GM21381 (cell line): ENCODE results near the gene KCNQ2.

Source experiments
- ATAC-seq: cut with Tn5 transposase; IDR thresholded peaks from one replicate; pipeline ENCODE4 v1.9.1; 2021; ENCODE audit warnings: mild to moderate bottlenecking, moderate library complexity; ENCODE audit not compliant: unreplicated experiment

Gene KCNQ2

GRCh38 chr20:63361519-63362435, 110.7 kb downstream of the KCNQ2 start:
- no peak for ATAC-seq

- ATAC-seq = no peak
Observed at GRCh38 chr20:63360850-63361518, 111.5 kb downstream of the KCNQ2 start, which contains the start of gene CHRNA4. Gene CHRNA4, minus strand, starts transcription at chr20:63361349. Its CDS starts 184 bp downstream, at chr20:63361165.

GRCh38 chr20:63359937-63360849, 112.3 kb downstream of the KCNQ2 start:
- ATAC-seq = no peak

GRCh38 chr20:63359164-63359934, 113.1 kb downstream of the KCNQ2 start:
- no peak for ATAC-seq

GRCh38 chr20:63357921-63358905, 114.2 kb downstream of the KCNQ2 start:
- ATAC-seq = no peak

- ATAC-seq = no peak
Observed at GRCh38 chr20:63356931-63357879, 115.2 kb downstream of the KCNQ2 start.

DNA sequence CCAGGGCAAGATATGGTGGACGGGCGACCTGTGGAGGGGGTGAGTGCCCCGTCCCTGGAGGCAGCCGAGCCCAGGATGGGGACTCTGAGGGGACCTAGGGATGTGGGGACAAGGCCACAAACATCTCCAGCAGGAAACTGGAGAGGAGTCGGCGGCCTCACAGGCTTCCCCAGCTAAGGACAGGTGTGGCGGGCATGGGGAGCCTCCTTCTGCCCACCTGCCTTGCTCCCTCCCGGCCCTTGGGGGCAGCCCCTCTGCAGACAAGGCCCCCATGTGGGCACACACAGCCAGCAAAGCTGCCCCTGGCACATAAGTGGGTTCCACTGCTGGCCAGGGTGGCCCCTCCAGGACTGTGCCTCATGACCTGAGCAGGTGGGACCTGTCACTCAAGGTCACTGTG, 115.9 kb downstream of the KCNQ2 start:
- ATAC-seq = no peak

- ATAC-seq = no peak
Observed at GRCh38 chr20:63355781-63356295, 116.6 kb downstream of the KCNQ2 start.

DNA sequence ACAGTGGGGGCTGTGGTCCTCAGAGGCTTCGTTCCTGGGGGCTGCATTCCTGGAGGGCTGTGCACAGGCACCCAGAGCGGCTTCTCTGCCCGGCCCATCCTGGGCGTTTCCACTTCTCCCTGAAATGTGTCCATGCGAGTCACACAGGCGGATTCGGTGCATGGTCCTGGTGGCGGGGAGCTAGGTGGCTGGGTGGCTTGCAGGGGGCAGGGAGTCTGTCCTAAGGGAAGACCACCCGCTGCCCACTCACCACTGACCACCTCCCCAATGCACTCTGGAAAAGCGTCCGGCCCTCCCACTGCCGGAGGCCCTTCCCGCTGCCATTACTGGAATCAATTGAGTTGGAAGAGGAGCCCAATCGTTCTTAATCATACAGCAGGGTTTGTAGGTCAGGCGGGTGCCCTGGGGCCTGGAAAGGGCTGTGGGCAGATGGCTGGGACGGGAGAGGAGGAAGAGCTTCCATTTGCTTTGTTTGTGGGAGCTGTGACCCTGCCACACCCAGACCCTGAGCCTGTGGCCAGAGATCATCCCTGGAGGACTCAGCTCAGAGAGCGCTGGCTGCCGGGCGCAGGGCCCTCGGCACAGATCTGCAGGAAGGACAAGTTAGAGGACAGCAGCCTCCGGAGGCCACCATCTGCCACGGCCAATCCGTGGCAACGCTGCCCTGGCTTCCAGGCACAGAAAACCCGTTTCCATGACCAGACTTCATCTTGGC, 117.7 kb downstream of the KCNQ2 start:
- ATAC-seq = no peak

DNA sequence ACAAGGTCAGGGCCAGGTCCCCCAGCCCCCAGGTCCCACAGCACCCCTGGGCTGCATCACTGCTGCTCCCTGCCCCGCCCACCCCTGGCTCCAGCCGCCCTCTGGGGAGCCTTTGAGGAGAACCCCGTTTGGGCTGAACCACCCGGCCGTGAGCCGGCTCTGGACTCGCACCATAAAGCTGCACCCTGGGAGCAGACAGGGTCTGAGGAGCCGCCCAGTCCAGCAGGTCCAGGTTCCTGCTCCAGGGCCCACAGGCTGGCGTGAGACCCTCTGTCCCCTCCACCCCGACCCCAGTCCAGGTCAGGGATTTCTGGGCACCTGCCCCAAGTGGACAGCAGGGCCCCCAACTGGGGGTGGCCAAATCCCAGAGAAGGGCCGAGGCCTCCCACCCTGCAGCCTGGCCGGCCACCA, 119.6 kb downstream of the KCNQ2 start:
- ATAC-seq = no peak

DNA sequence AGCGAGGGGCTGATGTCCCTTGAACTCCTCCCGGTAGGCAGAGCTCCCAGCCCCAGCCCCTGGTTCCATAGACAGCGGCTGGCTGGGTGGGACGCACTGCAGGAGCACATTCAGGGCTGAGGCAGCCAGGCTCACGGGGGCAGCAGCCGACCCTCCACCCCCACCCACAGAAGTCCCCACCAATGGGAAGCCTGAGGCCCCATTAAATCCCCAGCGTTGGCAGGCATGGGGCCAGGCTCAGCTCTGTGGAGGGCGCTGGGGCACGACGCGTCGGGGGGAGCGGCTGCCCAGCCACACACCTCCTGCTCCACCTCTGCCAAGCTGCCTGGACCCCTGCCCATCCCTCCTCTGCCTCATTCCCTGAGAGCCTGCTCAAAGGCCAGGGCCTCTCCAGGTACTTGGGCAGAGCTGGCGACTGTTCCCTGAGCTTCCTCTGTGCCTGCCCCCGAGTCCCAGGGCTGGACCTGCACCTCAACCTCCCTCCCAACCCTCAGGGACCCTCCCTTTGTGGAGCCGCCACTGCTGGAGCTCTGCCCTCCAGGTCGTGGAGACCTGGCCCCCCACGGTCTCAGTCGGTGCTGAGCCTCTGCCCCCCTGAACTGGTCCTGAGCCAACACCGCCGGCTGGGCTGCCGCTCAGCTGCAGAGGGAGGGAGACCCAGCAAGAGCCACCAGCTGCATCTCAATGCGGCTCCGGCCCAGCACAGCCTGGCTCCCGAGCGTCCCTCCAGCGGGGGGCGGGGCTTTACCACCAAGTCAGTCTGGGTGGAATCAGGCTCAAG, 120.5 kb downstream of the KCNQ2 start:
- no peak for ATAC-seq

GRCh38 chr20:63351326-63351700, 121.1 kb downstream of the KCNQ2 start:
- no peak for ATAC-seq

GRCh38 chr20:63350597-63351325, 121.7 kb downstream of the KCNQ2 start:
- no peak for ATAC-seq
